H9 (cell line): ENCODE results near the gene TICRR. TPM values are rescaled to one million over a fixed set of nuclear protein-coding genes. Genes with fewer than 3 reads are reported as not detected.

Experiments used
- DNase-seq: peaks from one replicate; pipeline ENCODE4 v3.0.0-alpha.2; 2017
- H2AFZ ChIP-seq: one replicate; pipeline ENCODE4 v1.6.1; 2013; ENCODE audit warnings: mild to moderate bottlenecking, low read length, control low read depth, moderate library complexity
- H2AK5ac ChIP-seq: 2 replicates; pipeline ENCODE4 v1.6.1; 2013; ENCODE audit warnings: low read length, control low read depth, mixed read lengths; ENCODE audit not compliant: insufficient read length
- H2BK120ac ChIP-seq: one replicate; pipeline ENCODE4 v1.6.1; 2013; ENCODE audit warnings: low read depth, mild to moderate bottlenecking, low read length, control low read depth, inconsistent platforms; ENCODE audit not compliant: poor library complexity, severe bottlenecking
- H2BK12ac ChIP-seq: 2 replicates; pipeline ENCODE4 v1.6.1; 2013; ENCODE audit warnings: low read length, control low read depth, mixed read lengths, low read depth; ENCODE audit not compliant: insufficient read length
- H2BK15ac ChIP-seq: 2 replicates; pipeline ENCODE4 v1.6.1; 2013; ENCODE audit warnings: low read depth, low read length, control low read depth
- H2BK20ac ChIP-seq: one replicate; pipeline ENCODE4 v1.6.1; 2013; ENCODE audit warnings: low read depth, mild to moderate bottlenecking, low read length, control low read depth, inconsistent platforms; ENCODE audit not compliant: poor library complexity, severe bottlenecking
- H2BK5ac ChIP-seq: 2 replicates; pipeline ENCODE4 v1.6.1; 2013; ENCODE audit warnings: low read length, control low read depth, mixed read lengths; ENCODE audit not compliant: insufficient read length
- H3K14ac ChIP-seq: 2 replicates; pipeline ENCODE4 v1.6.1; 2013; ENCODE audit warnings: low read length, control low read depth; ENCODE audit not compliant: insufficient read depth
- H3K18ac ChIP-seq: 2 replicates; pipeline ENCODE4 v1.6.1; 2013; ENCODE audit warnings: low read depth, mild to moderate bottlenecking, mixed read lengths, low read length, control low read depth; ENCODE audit not compliant: insufficient read length
- H3K23ac ChIP-seq: 2 replicates; pipeline ENCODE4 v1.6.1; 2013; ENCODE audit warnings: low read length, control low read depth, mixed read lengths, low read depth; ENCODE audit not compliant: insufficient read length
- H3K23me2 ChIP-seq: 2 replicates; pipeline ENCODE4 v1.6.1; 2013; ENCODE audit warnings: low read depth, mild to moderate bottlenecking, mixed read lengths, low read length, control low read depth; ENCODE audit not compliant: insufficient read length, poor library complexity, severe bottlenecking
- H3K27ac ChIP-seq: 2 replicates; pipeline ENCODE4 v1.5.1; 2013; ENCODE audit warnings: low read length, control low read depth, mixed read lengths, low read depth; ENCODE audit not compliant: insufficient read length
- H3K27me3 ChIP-seq: 2 replicates; pipeline ENCODE4 v1.6.1; 2013; ENCODE audit warnings: low read length, control low read depth, inconsistent platforms; ENCODE audit not compliant: insufficient read depth
- H3K4ac ChIP-seq: 2 replicates; pipeline ENCODE4 v1.6.1; 2013; ENCODE audit warnings: low read depth, mild to moderate bottlenecking, control low read depth, inconsistent platforms, low read length, moderate library complexity
- H3K4me1 ChIP-seq: 2 replicates; pipeline ENCODE4 v1.6.1; 2013; ENCODE audit warnings: low read length, control low read depth, inconsistent platforms; ENCODE audit not compliant: insufficient read depth
- H3K4me2 ChIP-seq: 2 replicates; pipeline ENCODE4 v1.6.1; 2013; ENCODE audit warnings: low read length, control low read depth, mixed read lengths; ENCODE audit not compliant: insufficient read length, insufficient read depth
- H3K56ac ChIP-seq: 2 replicates; pipeline ENCODE4 v1.6.1; 2013; ENCODE audit warnings: low read depth, mild to moderate bottlenecking, mixed read lengths, low read length, control low read depth; ENCODE audit not compliant: insufficient read length
- H3K79me1 ChIP-seq: 2 replicates; pipeline ENCODE4 v1.6.1; 2013; ENCODE audit warnings: low read depth, mild to moderate bottlenecking, moderate library complexity, low read length, control low read depth, inconsistent platforms; ENCODE audit not compliant: insufficient read depth, poor library complexity, severe bottlenecking
- H3K79me2 ChIP-seq: 2 replicates; pipeline ENCODE4 v1.6.1; 2013; ENCODE audit warnings: low read length, control low read depth, inconsistent platforms; ENCODE audit not compliant: insufficient read depth
- H3K9ac ChIP-seq: 2 replicates; pipeline ENCODE4 v1.6.1; 2013; ENCODE audit warnings: low read length, control low read depth, mixed read lengths; ENCODE audit not compliant: insufficient read length; ENCODE audit errors: extremely low read depth
- H3K9me3 ChIP-seq: one replicate; pipeline ENCODE4 v1.6.1; 2013; ENCODE audit warnings: low read depth, low read length, inconsistent platforms; ENCODE audit not compliant: control insufficient read depth
- H3T11ph ChIP-seq: one replicate; pipeline ENCODE4 v1.6.1; 2013; ENCODE audit warnings: mild to moderate bottlenecking, low read length, control low read depth, inconsistent platforms
- H4K20me1 ChIP-seq: one replicate; pipeline ENCODE4 v1.6.1; 2013; ENCODE audit not compliant: control insufficient read depth, insufficient read length, insufficient read depth
- H4K5ac ChIP-seq: 2 replicates; pipeline ENCODE4 v1.6.1; 2013; ENCODE audit warnings: low read depth, mild to moderate bottlenecking, mixed read lengths, low read length, control low read depth; ENCODE audit not compliant: insufficient read length
- H4K8ac ChIP-seq: replicated peaks from 2 replicates; pipeline ENCODE4 v1.6.1; 2013; ENCODE audit warnings: low read length, control low read depth, mixed read lengths, low read depth; ENCODE audit not compliant: insufficient read length
- H4K91ac ChIP-seq: 2 replicates; pipeline ENCODE4 v1.6.1; 2013; ENCODE audit warnings: low read depth, mild to moderate bottlenecking, moderate library complexity, mixed read lengths, low read length, control low read depth; ENCODE audit not compliant: insufficient read length
- H3K27ac Mint-ChIP-seq, 3 experiments: 2 replicates in 2 of 3; 3 replicates in 1 of 3; pipeline ENCODE4 v1.8.0; 2020 to 2021; ENCODE audit warnings: mixed read lengths in 3 of 3, mild to moderate bottlenecking in 1 of 3, moderate library complexity in 1 of 3
- H3K27me3 Mint-ChIP-seq: 2 replicates; pipeline ENCODE4 v1.8.0; 2021; ENCODE audit warnings: low read depth, mild to moderate bottlenecking, moderate library complexity, mixed read lengths
- H3K36me3 Mint-ChIP-seq, 3 experiments: 2 replicates in 2 of 3; 3 replicates in 1 of 3; pipeline ENCODE4 v1.8.0; 2020 to 2021; ENCODE audit warnings: low read depth in 3 of 3, mixed read lengths in 3 of 3; ENCODE audit not compliant: insufficient read depth in 1 of 3
- H3K4me1 Mint-ChIP-seq, 2 experiments: 2 replicates each; pipeline ENCODE4 v1.8.0; 2020; ENCODE audit warnings: mixed read lengths in 2 of 2
- H3K4me3 Mint-ChIP-seq, 2 experiments: 2 replicates in 1 of 2; 3 replicates in 1 of 2; pipeline ENCODE4 v1.8.0; 2020 to 2021; ENCODE audit warnings: mild to moderate bottlenecking in 2 of 2, mixed read lengths in 2 of 2, moderate library complexity in 1 of 2
- H3K9me3 Mint-ChIP-seq, 2 experiments: 2 replicates in 1 of 2; 3 replicates in 1 of 2; pipeline ENCODE4 v1.8.0; 2020; ENCODE audit warnings: mild to moderate bottlenecking in 2 of 2, mixed read lengths in 2 of 2, moderate library complexity in 1 of 2
- WGBS: extraction: QIAGEN DNeasy Blood & Tissue Kit; methylation state at CpG from one replicate; pipeline ENCODE4 v1.1.7; 2013; ENCODE audit warnings: missing lambda C conversion rate, low lambda C conversion rate, mixed read lengths; ENCODE audit not compliant: insufficient read length; ENCODE audit errors: extremely low coverage; 5-methylcytosine and 5-hydroxymethylcytosine counted together
- total RNA-seq: library from RNA; stranded (reverse); gene quantifications from 2 replicates; pipeline ENCODE4 v1.2.1, GENCODE V29; 2021
- TF ChIP-seq, protein P1 (sequence below): fragments of 200-600 bp; sonication (generic); conservative IDR thresholded peaks from 3 replicates; pipeline ENCODE4 v1.8.0; 2021; ENCODE audit warnings: antibody characterized with exemption, mild to moderate bottlenecking

TICRR gene
- total RNA-seq, 1 experiment from 2014 or later = 26.0 TPM

DNA sequence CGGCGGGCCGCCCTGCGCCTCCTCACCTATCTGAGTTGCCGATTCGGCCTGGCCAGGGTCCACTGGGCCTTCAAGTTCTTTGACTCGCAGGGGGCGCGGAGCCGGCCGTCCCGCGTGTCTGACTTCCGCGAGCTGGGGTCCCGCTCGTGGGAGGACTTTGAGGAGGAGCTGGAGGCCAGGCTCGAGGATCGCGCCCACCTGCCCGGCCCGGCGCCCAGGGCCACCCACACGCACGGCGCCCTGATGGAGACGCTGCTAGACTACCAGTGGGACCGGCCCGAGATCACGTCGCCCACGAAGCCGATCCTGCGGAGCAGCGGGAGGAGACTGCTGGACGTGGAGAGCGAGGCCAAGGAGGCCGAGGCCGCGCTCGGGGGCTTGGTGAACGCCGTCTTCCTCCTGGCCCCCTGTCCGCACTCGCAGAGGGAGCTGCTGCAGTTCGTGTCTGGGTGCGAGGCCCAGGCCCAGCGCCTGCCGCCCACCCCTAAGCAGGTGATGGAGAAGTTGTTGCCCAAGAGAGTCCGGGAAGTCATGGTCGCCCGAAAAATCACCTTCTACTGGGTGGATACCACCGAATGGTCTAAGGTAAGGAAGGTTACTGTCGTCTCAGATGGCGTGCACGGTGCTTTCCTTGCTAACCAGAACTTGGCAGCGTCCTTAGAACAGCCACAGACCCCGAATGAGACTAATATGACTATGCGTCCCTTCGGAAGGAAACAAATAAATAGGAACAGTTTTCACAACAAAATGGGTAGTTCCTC, 567 bp downstream of the TICRR start:
- H2BK12ac ChIP-seq = no peak overlapping the region
- no peak overlapping the region for H2BK20ac ChIP-seq
- H3K79me2 ChIP-seq = peaks cover 34% of the 10 kb centered on the region; the same call in 1 of the 2 replicates
- TF ChIP-seq, protein P1, sequence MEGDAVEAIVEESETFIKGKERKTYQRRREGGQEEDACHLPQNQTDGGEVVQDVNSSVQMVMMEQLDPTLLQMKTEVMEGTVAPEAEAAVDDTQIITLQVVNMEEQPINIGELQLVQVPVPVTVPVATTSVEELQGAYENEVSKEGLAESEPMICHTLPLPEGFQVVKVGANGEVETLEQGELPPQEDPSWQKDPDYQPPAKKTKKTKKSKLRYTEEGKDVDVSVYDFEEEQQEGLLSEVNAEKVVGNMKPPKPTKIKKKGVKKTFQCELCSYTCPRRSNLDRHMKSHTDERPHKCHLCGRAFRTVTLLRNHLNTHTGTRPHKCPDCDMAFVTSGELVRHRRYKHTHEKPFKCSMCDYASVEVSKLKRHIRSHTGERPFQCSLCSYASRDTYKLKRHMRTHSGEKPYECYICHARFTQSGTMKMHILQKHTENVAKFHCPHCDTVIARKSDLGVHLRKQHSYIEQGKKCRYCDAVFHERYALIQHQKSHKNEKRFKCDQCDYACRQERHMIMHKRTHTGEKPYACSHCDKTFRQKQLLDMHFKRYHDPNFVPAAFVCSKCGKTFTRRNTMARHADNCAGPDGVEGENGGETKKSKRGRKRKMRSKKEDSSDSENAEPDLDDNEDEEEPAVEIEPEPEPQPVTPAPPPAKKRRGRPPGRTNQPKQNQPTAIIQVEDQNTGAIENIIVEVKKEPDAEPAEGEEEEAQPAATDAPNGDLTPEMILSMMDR = no peak
- H3K4me2 ChIP-seq = peak overlapping the region; percentile 94
- H2AK5ac ChIP-seq = no peak overlapping the region
- no peak overlapping the region for H2BK15ac ChIP-seq
- H3K4me3 Mint-ChIP-seq = peak overlapping the region; percentile 91 to 99
- H3K9ac ChIP-seq = peak overlapping the region; percentile 41
- peaks cover 4% of the 10 kb centered on the region for H3K79me1 ChIP-seq
- peak overlapping the region in 2 of 3 experiments; percentile 83 to 98; a peak in 3 of 7 replicates for H3K27ac Mint-ChIP-seq
- H2BK5ac ChIP-seq = no peak overlapping the region
- H3K4me1 ChIP-seq = 0 out of 2 replicates have a peak, but pooled peaks cover 2% of the 10 kb centered on the region
- no peak overlapping the region for H3K4ac ChIP-seq
- no peaks in the 10 kb centered on the region for H4K20me1 ChIP-seq
- H3K4me1 Mint-ChIP-seq = peaks cover 26 to 30% of the 10 kb centered on the region in 2 experiments
- no peak overlapping the region for H4K8ac ChIP-seq
- no peak overlapping the region for H2BK120ac ChIP-seq
- no peak overlapping the region for H2AFZ ChIP-seq
- H3K14ac ChIP-seq = peak overlapping the region; percentile 34; the same call in 1 of the 2 replicates
- no peaks in the 10 kb centered on the region for H3K9me3 ChIP-seq
- H3K23ac ChIP-seq = no peak overlapping the region
- WGBS = no CpG with 5 or more reads among the region's 60 CpGs
- peaks cover 21% of the 10 kb centered on the region for H3K23me2 ChIP-seq
- no peak overlapping the region for H3K27ac ChIP-seq
- DNase-seq = peak; percentile 47
- H3T11ph ChIP-seq = no peak overlapping the region
- H3K18ac ChIP-seq = no peak overlapping the region
- H3K56ac ChIP-seq = no peak overlapping the region
- H3K27me3 Mint-ChIP-seq = peaks cover 2% of the 10 kb centered on the region; the same call in 1 of the 2 replicates
- H3K27me3 ChIP-seq = no peaks in the 10 kb centered on the region
- H3K9me3 Mint-ChIP-seq = no peaks in the 10 kb centered on the region; a peak in 2 of 5 replicates
- H4K5ac ChIP-seq = no peak overlapping the region
- no peak overlapping the region for H4K91ac ChIP-seq
- peaks cover 20 to 25% (median 23%) of the 10 kb centered on the region in 3 experiments; a peak in 6 of 7 replicates for H3K36me3 Mint-ChIP-seq
